Measurements from ENCODE around the gene CPT1C. TPM values are rescaled to one million over a fixed set of nuclear protein-coding genes. Genes with fewer than 3 reads are reported as not detected.

Gene CPT1C
- total and polyA plus RNA-seq, 2 experiments from 2014 or later, result 6.2 to 6.8 TPM

DNA sequence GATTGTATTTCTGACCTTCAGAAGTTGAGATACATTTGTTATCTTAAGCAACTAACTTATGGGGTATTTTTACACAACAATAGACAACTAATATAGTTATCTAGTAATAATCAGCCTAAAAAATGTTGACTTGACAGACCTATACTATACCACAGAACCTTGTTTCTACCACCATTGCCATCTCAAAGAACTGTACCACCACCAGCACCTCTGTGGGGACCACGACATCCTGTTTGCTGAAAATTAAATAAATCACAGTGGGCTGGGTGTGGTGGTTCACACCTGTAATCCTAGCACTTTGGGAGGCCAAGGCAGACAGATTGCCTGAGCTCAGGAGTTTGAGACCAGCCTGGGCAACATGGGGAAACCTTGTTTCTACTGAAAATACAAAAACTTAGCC, 48.2 kb downstream of the CPT1C start:
- Histone ChIP-seq H3K4me3 (no peak overlapping the region), H3K27me3 (no peaks in the 10 kb centered on the region), H3K4me1 (ENCODE audit: insufficient read depth) (no peaks in the 10 kb centered on the region), H3K4me2 (no peak overlapping the region), H3K36me3 (replicated peaks; ENCODE audit: insufficient read depth, low read depth) (no peaks in the 10 kb centered on the region), H3K9me2 (replicated peaks; ENCODE audit: insufficient read depth) (no peaks in the 10 kb centered on the region), H3K9me3 (ENCODE audit: low read depth) (no peaks in the 10 kb centered on the region), H2AFZ (no peak overlapping the region), H3K27ac (no peak overlapping the region), H4K20me1 (ENCODE audit: insufficient read depth, poor library complexity, severe bottlenecking) (no peaks in the 10 kb centered on the region), H3K79me2 (no peaks in the 10 kb centered on the region)
- no peak for DNase-seq (ENCODE audit: low spot score)
- TF ChIP-seq, protein P1, sequence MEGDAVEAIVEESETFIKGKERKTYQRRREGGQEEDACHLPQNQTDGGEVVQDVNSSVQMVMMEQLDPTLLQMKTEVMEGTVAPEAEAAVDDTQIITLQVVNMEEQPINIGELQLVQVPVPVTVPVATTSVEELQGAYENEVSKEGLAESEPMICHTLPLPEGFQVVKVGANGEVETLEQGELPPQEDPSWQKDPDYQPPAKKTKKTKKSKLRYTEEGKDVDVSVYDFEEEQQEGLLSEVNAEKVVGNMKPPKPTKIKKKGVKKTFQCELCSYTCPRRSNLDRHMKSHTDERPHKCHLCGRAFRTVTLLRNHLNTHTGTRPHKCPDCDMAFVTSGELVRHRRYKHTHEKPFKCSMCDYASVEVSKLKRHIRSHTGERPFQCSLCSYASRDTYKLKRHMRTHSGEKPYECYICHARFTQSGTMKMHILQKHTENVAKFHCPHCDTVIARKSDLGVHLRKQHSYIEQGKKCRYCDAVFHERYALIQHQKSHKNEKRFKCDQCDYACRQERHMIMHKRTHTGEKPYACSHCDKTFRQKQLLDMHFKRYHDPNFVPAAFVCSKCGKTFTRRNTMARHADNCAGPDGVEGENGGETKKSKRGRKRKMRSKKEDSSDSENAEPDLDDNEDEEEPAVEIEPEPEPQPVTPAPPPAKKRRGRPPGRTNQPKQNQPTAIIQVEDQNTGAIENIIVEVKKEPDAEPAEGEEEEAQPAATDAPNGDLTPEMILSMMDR (IDR thresholded peaks at IDR 0.05; ENCODE audit: poor library complexity), result no peak
- TF ChIP-seq EZH2phosphoT487 (IDR thresholded peaks at IDR 0.05; ENCODE audit: low read depth, severe bottlenecking, unreplicated experiment), result no peak
- no peak for TF ChIP-seq EZH2 (IDR thresholded peaks at IDR 0.05; ENCODE audit: borderline replicate concordance)
- WGBS (ENCODE audit: low lambda C conversion rate, missing lambda C conversion rate), result 96% methylated on average over 1 of the region's 1 CpG

DNA sequence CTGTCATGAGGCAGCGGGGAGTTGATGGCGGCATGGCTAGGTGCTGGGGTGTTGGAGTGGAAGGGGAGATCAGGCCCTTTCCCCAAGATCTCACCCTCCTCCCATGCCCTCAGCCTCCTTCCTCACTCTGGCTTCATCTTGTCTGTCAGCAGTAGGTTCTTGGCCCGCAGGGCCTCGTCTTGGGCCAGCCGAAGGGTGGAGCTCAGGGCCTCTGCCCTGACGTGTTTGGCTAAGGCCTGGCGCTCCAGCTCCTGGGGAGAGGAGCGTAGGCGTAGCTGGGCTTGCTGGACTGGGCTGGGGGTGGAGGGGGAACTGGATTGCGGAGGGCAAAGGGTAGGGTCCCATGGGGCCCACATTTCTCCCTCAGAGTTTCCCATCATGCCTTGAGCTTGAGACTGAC, 49.0 kb downstream of the CPT1C start:
- 91% methylated on average over 10 of the region's 10 CpGs for WGBS (ENCODE audit: low lambda C conversion rate, missing lambda C conversion rate)
- no peaks in the 10 kb centered on the region for H4K20me1 ChIP-seq (ENCODE audit: insufficient read depth, poor library complexity, severe bottlenecking)
- H3K4me3 ChIP-seq, result no peak overlapping the region
- no peak overlapping the region for H3K27ac ChIP-seq
- no peaks in the 10 kb centered on the region for H3K4me1 ChIP-seq (ENCODE audit: insufficient read depth)
- no peaks in the 10 kb centered on the region for H3K79me2 ChIP-seq
- H3K27me3 ChIP-seq, result no peaks in the 10 kb centered on the region
- no peak overlapping the region for H2AFZ ChIP-seq
- TF ChIP-seq EZH2phosphoT487 (IDR thresholded peaks at IDR 0.05; ENCODE audit: low read depth, severe bottlenecking, unreplicated experiment) (no peak), EZH2 (IDR thresholded peaks at IDR 0.05; ENCODE audit: borderline replicate concordance) (no peak)
- TF ChIP-seq, protein P1 (IDR thresholded peaks at IDR 0.05; ENCODE audit: poor library complexity), result no peak
- DNase-seq (ENCODE audit: low spot score), result no peak
- H3K9me2 ChIP-seq (replicated peaks; ENCODE audit: insufficient read depth), result no peaks in the 10 kb centered on the region
- H3K4me2 ChIP-seq, result no peak overlapping the region
- H3K9me3 ChIP-seq (ENCODE audit: low read depth), result no peaks in the 10 kb centered on the region
- no peaks in the 10 kb centered on the region for H3K36me3 ChIP-seq (replicated peaks; ENCODE audit: insufficient read depth, low read depth)

DNA sequence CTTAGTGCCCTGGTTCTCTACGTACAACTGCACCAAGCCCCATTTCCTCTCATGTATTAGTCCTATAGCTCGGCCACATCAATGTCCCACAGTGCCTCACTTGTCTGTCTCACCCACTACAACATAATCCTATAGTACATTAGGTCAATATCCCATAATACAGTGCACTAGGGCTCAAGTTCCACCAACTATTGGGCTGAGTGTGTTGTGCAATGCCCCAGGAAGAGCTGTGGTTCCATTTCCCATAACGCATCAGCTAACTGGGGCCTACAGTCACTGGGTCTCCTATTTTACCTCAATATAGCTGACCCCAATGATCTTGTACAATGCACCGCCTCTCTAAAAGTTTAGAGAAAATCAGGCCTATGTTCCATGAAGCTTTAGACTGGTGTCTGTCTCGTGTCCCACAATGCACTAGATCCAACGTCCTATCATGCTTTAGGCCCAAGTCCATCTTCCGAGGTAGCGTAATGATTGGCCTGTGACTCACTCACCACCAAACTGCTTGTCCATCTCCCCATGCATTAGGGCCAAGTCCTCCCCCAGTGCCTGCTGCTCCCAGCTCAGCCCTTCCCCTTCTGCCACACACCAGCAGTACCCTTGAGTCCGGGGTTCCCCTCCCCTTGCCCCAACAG, 50.4 kb downstream of the CPT1C start:
- DNase-seq (ENCODE audit: low spot score), result no peak
- H4K20me1 ChIP-seq (ENCODE audit: insufficient read depth, poor library complexity, severe bottlenecking), result no peaks in the 10 kb centered on the region
- no peak overlapping the region for H3K4me2 ChIP-seq
- no peaks in the 10 kb centered on the region for H3K9me2 ChIP-seq (replicated peaks; ENCODE audit: insufficient read depth)
- H2AFZ ChIP-seq, result no peak overlapping the region
- WGBS (ENCODE audit: low lambda C conversion rate, missing lambda C conversion rate), result 94% methylated on average over 9 of the region's 9 CpGs
- no peaks in the 10 kb centered on the region for H3K79me2 ChIP-seq
- no peaks in the 10 kb centered on the region for H3K36me3 ChIP-seq (replicated peaks; ENCODE audit: insufficient read depth, low read depth)
- no peaks in the 10 kb centered on the region for H3K9me3 ChIP-seq (ENCODE audit: low read depth)
- H3K4me1 ChIP-seq (ENCODE audit: insufficient read depth), result no peaks in the 10 kb centered on the region
- no peak overlapping the region for H3K27ac ChIP-seq
- no peak for TF ChIP-seq EZH2phosphoT487 (IDR thresholded peaks at IDR 0.05; ENCODE audit: low read depth, severe bottlenecking, unreplicated experiment)
- no peak for TF ChIP-seq EZH2 (IDR thresholded peaks at IDR 0.05; ENCODE audit: borderline replicate concordance)
- TF ChIP-seq, protein P1 (IDR thresholded peaks at IDR 0.05; ENCODE audit: poor library complexity), result no peak
- H3K4me3 ChIP-seq, result no peak overlapping the region
- no peaks in the 10 kb centered on the region for H3K27me3 ChIP-seq

Measured in hepatocyte (in vitro differentiated cells).